NCI-H2196 (cell line): Measurements from ENCODE around the gene RNF19B.

Experiments used
- DNase-seq: peaks from one replicate; lab custom pipeline; 2025; ENCODE audit not compliant: unreplicated experiment; lab: John Stamatoyannopoulos, UW

Gene RNF19B

DNA sequence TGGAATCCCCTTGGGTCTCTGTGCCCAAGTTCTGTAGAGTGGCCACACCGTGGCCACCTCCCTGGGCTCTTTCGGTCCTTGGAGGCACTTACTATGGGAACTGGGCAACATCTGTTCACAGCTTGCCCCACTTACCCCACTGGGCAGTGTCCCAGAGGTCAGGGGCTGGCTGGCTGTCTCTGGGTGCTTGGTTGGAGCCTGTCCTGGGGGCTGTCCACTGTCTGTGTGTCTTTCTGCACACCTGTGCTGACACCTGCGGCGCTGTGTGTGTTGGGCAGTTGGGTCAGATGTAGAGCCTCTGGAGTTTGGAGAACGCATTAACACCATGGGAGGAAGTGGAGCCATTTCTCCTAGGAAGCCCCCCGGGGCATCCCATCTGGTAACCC is 62.1 kb downstream of the RNF19B start:
- no peak for DNase-seq

DNA sequence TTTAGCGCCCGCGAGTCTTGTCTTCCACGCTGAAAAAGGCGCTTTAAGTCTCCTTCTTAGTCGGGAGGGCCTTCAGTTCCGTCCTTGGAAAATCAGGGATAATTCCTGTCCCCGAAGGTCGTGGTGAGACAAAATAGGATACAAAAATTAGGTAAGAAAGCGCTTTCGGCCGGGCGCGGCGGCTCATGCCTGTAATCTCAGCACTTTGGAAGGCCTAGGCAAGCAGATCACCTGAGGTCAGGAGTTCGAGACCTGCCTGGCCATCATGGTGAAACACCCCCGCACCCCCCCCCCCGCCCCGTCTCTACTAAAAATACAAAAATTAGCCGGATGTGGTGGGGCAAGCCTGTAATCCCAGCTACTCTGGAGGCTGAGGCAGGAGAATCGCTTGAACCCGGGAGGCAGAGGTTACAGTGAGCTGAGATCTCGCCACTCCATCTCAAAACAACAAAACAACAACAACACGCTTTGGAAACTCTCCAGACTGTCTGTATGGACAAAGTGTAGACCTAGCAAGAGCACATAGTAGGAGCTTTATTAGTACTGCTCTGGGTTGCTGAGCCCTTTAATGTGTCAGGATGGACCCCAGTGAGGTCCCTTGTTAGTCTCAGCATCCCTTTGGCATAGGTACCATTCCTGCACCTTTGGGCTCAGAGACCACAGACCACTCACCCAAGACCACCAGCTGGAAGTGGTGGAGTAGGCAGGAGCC is 62.6 kb downstream of the RNF19B start:
- DNase-seq = no peak

GRCh38 chr1:32900956-32901822 is 63.4 kb downstream of the RNF19B start, which contains the start of gene TMEM54:
Gene TMEM54, minus strand, starts transcription at chr1:32901389. Its CDS starts 151 bp downstream, at chr1:32901238.
- peak; percentile 53 for DNase-seq

GRCh38 chr1:32900371-32900955 is 64.1 kb downstream of the RNF19B start:
- DNase-seq = no peak

DNA sequence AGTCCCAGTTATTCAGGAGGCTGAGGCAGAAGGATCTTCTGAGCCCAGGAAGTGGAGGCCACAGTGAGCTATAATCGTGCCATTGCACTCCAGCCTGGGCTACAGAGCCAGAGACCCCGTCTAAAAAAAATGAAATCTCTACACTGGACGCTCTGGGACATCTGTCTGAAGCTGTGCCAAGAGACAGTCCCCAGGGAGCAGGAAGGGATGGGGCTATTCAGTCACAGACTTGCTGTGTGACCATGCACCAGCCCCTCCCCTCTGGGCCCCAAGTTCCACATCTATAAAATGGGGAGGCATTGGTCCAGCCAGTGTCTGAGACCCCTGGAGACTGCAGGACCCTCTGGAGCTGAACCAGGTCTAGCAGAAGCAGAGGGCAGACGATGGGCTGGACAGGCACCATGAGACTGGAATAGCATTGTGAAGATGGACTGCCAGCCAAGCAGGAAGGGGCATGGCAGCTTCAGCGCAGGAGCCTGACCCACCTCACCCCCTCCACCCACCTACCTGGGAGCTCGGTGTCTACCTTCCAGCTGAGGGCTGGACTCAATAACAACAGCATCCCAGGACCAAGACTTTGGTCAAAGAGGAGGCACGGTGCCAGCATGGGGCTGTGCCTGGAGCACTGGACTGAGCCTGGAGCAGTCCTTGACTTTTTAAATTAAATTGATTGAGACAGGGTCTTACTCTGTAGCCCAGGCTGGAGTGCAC is 64.9 kb downstream of the RNF19B start:
- no peak for DNase-seq

GRCh38 chr1:32898958-32899357 is 65.7 kb downstream of the RNF19B start:
- no peak for DNase-seq

- no peak for DNase-seq
Measured at GRCh38 chr1:32898056-32898455, 66.6 kb downstream of the RNF19B start.

DNA sequence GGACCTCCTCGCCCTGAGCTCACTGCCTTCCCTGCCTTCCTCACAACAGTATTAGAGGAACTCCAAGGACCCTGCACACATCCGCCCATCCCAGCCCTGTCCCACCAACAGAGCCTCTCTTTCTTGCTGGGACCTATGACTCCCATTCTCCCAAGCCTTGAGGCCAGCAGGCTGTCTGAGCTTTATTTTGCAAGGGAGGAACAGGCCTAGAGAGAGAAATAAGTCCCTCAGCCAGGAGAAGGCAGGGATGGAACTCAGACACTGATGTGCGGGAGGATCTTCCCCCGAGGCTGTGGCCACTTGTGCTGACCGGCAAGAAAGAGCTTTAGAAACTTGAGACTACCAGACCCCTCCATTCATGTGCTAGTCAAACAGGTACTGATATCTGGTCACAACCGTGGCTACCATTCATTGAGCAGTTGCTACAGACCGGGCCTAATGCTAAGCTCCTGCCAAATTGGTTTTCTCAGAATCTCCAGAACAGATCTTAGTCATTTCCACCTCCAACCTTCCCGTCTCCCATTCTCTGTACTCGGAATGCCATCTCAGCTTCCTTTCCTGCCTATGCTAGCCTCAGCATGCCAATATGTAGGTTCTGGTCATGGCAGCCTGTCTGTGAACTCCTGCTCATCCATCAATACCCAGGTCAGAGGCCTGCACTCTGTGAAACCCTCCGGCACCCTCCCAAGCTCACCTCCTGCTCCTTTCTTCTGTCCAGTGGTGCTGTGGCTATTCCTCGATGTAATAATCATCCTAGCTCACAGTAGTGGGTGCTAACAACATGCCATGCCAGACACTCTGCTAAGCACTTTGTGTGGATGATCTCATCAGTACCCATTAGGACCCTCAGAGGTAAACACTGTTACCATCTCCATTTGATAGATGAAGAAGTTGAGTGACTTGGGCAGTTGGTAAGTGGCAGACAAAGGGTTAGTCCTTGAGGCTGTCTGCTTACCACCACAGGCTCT is 67.2 kb downstream of the RNF19B start:
- DNase-seq = no peak

GRCh38 chr1:32896451-32896850 is 68.2 kb downstream of the RNF19B start:
- DNase-seq = no peak

GRCh38 chr1:32895325-32896215 is 69.0 kb downstream of the RNF19B start:
- DNase-seq = no peak

DNA sequence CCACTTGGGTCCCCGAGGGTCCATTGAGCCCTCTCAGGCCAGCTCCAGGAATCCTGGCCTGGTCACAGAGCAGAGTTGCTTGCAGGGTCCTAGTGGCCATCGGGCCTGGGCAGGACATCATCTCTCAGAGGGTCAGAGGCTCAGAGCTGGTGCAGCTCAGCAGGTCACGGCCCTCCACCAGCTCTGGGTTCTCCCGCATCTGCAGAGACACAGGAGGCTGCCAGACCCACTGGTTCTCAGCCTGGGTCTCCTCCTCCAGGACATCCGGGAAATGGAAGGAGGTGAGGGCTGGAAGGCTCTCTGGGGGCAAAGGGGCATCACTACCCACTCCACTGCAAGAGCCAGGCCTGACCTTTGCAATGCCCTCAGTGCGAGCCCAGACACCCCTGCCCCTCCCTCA is 69.9 kb downstream of the RNF19B start:
- DNase-seq = no peak

DNA sequence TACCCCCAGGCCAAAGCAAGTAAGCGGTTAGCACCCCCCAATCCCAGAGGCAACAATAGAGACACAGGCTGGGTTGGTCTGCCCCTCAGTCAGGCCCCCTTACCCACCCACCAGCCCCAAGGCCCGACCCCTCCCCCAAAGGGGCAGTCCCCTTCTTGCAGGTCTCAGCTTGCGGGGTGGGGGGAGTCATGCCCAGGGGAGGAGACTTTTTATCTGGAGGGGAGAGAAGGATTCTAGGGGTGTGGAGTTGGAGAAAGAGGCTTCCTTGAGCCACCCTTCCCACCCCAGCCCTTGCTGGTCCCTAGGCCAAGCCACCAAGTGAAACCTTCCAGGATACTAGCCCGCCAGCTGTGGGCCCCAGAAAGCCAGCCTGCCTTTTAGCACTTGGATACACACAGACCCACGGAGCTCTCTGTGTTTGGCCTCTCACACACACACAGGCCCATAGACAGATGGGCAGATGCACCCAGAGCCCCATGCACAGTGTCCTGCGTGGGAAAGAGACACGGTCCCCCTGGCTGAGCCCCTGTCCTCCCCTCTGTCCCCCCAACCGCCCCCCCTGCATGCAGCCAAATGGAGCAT is 70.5 kb downstream of the RNF19B start:
- peak; percentile 13 for DNase-seq

DNA sequence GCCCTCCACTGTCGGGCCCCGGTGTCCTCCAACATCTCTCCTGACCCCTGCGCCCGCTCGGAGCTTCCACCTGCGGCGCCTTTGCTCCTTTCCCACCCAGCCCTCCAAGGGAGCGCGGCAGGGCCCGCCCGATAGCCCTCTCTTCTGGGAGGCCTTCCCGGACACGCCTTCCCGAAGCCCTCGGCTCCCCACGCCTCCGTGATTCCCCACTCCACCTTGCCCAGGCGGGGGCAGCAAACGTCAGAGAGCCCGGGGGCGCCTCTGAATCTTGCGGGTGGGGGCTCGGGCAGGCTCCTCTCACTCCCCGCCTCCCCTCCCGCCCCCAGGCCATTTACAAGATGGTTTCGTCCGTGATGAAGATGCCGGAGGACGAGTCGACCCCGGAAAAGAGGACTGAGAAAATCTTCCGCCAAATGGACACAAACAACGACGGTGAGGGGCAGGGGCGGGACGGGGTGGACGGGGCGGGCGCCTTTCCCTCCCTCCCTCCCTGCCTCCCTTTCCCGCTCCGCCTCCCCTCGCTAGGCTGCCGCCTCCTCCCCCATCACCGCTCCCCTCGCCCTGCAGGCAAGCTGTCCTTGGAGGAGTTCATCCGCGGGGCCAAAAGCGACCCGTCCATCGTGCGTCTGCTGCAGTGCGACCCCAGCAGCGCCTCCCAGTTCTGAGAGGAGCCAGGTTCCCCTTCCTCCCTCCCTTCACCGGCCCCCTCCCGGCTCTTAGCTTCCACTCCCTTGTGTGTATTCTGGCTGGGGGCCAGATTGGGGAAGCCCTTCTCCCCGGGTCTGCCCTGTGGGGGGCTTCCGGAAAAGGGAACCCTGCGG is 71.2 kb downstream of the RNF19B start:
- DNase-seq = peak; percentile 82

GRCh38 chr1:32892368-32893197 is 72.0 kb downstream of the RNF19B start:
- peak; percentile 89 for DNase-seq

DNA sequence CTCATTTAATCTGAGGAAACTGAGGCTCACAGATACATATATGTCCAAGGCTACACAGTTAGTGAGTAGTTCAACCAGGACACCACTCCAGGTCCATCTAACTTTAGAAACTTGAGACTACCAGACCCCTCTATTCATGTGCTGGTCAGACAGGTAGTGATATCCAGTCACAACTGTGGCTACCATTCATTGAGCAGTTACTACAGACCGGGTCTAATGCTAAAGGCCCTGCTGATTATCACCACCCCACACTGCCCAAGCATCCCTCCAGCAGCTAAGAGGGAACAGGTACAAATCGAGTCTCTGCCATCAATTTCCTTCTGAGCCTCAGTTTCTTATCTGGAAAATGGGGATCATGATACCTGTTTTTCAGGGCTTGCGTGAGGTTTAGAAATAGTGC is 73.0 kb downstream of the RNF19B start:
- no peak for DNase-seq

- DNase-seq = no peak
Measured at GRCh38 chr1:32891241-32891570, 73.4 kb downstream of the RNF19B start.
